HG02798 (cell line): ENCODE data around the gene POLN.
"Not testable (repeated sequence)": the region's sequence is repeated elsewhere in the genome, so short reads cannot be mapped to it uniquely, and the experiment has no call there.

Source experiments
- ATAC-seq: cut with Tn5 transposase; IDR thresholded peaks from one replicate; pipeline ENCODE4 v1.9.1; 2021; ENCODE audit warnings: mild to moderate bottlenecking; ENCODE audit not compliant: unreplicated experiment, poor library complexity

The POLN gene

GRCh38 chr4:2047031-2047660 lies 194.8 kb downstream of the POLN start:
- ATAC-seq: no peak

DNA sequence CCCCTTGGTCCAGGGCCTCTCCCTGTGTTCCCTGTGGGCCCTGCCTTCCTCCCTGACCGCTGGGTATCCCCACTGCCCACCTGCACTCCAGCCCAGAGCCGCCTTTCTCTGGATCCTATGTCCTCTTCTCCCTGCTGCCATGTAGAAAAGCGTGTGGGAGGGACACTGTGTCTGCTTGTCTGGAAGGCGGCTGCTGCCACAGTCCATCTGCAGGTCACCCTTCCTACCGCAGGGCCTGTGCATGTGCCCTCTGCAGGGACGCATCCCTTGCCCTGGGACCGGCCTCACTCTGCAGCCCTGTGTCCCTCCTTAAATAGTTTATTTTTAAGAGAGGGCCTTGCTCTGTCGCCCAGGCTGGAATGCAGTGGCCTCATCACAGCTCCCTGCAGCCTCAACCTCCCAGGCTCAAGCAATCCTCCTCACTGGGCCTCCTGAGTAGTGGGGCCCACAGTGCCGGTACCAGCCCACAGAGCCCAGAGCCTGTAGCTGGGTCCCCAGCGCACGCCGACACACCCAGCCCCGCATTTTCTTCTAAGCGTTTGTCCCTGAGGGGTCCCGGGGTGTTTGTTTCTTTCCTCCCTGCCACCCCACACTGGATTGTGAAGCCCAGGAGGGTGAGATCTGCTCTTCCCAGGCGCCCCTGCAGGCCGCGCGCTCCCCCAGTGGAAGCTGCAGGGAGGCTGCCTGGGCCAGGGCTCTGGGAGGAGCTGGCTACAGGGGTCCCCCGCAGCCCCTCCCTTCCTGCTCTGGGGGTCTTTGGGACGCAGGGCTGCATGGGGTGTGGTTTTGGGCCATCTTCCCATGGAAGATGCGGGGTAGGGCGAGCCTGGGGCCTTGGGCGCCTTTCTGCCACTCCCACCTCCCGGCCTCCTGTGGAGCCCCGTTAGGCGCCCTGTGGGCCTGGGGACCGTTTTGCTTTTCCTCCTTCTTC lies 195.6 kb downstream of the POLN start:
- no peak for ATAC-seq

DNA sequence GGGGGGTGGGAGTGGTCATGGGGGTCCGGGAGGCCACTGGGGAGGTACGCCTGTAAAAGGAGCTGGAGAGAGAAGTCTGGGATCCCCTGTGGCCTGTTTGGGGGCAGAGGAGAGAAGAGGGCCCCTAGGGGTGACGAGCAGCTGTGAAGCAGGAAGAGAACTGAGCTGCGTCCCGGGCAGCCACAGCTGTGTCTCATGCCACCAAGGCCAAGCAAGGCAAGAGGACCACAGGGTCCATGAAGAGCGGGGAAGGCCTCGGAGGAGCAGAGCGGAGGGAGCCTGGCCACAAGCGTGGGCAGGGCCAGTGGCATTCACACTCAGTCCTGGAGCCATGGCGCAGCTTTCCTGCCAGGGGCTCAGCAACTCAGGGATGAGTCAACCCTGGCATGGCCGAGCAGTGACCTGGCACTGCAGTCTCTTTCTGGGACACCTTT lies 196.4 kb downstream of the POLN start:
- no peak for ATAC-seq

GRCh38 chr4:2044542-2045517 lies 197.1 kb downstream of the POLN start:
- no peak for ATAC-seq

DNA sequence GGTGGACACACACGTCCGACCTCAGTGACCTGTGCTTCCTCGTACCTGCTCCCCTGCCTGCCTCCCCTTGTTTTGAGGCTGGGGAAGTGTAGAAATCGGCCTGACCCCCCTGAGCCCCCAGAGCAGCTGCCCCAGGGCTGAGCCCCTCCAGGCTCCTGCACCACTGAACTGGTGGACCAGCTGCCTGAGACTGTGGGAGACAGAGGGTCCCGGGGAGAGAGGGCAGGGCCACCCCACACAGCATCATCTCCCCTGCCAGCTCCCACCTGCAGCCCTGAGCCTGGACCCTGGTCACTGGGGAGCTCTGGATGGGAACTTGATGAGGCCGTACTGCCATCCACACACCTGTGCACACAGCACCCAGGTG lies 197.8 kb downstream of the POLN start:
- ATAC-seq: no peak

GRCh38 chr4:2043396-2044118 lies 198.4 kb downstream of the POLN start:
- no peak for ATAC-seq

GRCh38 chr4:2042947-2043395 lies 198.9 kb downstream of the POLN start:
- no peak for ATAC-seq

DNA sequence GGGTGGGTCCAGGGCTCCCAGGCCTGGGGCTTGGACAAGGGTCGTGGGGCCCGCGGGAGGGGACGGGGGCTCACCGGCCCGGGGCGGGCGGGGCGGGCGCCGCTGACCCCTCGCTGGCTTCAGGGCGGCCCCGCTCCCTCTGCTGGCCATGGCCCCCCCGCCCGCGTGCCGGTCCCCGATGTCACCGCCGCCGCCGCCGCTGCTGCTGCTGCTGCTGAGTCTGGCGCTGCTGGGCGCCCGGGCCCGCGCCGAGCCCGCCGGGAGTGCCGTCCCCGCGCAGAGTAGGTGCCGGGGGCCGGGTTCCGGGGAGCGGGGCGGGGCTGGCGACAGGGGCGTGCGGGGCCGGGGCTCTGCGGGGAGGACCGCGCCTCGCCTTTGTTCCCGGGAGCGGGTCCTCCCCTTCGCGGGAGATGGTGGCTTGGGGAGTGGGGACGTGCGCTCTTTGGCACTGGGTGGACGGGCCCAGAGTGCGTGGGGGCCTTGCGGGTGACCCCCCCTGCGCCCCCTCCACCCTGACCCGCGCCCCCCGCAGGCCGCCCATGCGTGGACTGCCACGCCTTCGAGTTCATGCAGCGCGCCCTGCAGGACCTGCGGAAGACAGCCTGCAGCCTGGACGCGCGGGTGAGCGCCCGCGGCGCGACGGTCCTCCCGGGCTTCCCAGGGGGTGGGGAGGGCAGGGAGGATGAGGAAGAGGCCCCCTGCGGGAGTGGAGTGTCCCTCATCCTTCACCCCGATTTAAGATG lies 199.5 kb downstream of the POLN start:
- peak; percentile 26 for ATAC-seq

DNA sequence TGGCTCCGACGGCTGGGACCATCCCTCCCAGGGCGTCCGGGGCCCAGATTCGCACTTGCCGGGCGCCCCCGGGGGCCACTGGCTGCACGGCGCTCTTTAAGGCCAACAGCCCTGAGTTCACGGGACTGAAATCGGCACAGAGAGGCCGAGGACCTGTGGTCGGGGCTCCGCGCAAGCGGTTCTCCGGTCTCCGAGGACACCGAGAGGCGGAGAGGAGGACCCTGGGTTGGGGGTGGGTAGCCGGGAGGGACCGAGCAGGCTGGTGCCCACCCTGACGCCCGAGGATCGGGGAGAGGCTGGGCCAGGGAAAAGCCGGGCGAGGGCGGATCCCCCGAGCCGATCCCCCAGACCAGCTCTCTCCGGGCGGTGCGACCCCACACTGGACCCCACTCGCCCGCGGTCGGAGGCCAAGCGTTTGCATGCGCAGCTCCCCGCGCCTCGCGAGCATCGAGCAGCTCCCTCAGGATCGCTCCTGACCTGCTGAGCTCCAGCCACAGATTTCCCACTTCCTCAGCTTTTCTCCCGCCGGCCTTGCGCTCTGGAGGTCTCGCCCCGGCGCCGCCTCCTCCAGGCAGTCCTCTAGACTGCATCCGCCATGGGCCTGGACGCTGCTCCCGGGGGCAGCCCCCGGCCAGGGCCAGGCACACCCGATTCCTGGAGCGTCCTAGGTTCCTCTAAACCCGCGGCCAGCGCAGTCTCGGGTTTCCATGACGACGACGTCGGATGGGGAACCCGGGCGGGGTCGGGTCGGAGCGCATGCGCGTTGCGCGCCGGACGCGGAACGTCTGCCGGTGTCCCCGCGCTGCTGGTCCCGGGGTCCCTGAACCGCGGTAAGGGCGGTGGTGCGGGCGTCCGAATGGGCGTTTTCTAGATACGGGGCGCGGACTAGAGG lies 200.4 kb downstream of the POLN start:
- peak; percentile 66 for ATAC-seq

DNA sequence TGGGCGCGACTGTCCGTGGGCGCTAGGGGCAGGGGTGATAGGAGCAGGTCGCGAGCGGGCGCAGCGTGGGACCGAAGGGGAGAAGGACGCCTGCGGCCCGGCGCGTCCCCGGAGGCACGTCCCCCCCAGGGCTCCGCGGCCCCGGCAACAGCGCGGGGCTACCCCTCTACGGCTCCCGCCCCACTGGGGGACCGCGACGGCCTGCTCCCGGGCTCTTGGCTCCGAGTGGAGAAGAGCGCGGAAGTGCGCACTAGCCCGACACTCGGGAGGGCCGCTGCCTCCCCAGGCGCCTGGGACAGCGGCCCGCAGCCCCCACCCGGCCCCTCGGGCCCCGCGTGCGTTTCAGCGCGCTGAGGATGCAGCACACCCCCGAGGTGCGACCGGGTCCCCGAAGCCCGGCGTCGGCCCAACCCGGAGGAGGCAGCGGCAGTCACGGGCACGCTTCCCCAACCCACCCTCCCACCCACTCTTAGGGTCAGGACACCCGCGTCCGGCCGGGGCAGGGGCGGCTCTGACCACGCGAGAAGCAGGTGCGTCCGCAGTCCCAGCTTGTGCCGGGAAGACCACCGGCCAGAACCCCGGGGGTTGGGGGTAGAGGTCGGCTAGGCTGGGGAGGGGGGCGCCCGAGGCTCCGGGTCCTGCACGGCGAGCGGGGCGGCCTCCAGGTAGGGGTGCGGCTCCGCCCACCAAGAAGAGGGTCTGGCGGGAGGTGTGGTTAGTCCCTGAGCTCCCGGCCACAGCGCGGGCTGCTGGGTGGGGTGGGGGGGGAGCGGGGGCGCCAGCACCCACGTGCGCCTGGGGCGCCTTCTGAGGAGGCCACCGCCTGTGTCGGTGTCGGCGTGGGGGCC lies 201.3 kb downstream of the POLN start:
- ATAC-seq: no peak

DNA sequence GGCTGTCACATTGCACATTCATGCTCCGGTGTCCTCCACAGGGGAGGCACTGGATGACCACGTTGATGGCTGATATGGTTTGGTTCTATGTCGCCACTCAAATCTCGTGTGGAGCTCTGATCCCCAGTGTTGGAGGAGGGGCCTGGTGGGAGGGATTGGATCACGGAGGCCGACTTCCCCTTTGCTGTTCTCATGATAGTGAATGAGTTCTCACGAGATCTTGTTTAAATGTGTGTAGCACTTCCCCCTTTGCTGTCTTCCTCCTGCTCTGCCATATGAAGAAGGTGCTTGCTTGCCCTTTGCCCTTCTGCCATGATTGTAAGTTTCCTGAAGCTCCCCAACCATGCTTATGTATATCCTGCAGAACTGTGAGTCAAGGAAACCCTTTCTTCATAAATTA lies 205.1 kb downstream of the POLN start:
- no peak for ATAC-seq

DNA sequence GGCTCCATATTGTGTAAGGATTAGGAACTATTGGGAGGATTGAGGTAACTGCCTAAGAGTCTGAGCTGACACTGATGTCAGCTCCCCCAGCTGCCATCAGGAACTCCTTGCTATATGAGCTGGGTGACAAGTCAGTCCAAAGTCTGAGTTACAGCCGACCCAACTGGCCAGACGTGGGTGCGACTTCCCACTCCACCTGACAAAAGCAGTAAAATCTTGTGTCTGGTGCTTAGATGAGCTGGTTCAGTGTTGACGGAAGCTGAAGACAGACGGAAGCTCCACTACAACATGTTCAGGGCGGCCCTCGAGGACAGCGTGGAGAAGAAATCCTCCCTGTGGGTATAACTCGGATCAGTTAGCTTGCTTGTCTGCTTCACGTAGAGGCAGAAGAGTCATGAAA lies 205.6 kb downstream of the POLN start:
- ATAC-seq: no peak

GRCh38 chr4:2031161-2031560 lies 210.8 kb downstream of the POLN start:
- ATAC-seq: not testable (repeated sequence)

GRCh38 chr4:2027120-2027519 lies 214.8 kb downstream of the POLN start:
- ATAC-seq: not testable (repeated sequence)

- ATAC-seq: no peak
These were observed 216.1 kb downstream of the POLN start for GRCh38 chr4:2025817-2026216.

GRCh38 chr4:2024683-2025082 lies 217.2 kb downstream of the POLN start:
- no peak for ATAC-seq
